HG02943 (cell line): ENCODE results near the gene NFATC4.
"Not testable (repeated sequence)": the region's sequence is repeated elsewhere in the genome, so short reads cannot be mapped to it uniquely, and the experiment has no call there.

Source experiments
- ATAC-seq: cut with Tn5 transposase; IDR thresholded peaks from one replicate; pipeline ENCODE4 v1.9.1; 2021; ENCODE audit warnings: mild to moderate bottlenecking, low read depth, moderate library complexity; ENCODE audit not compliant: unreplicated experiment

NFATC4 gene

GRCh38 chr14:24338843-24339242 lies 29.1 kb upstream of the NFATC4 start:
- no peak for ATAC-seq

GRCh38 chr14:24339284-24340151 lies 28.5 kb upstream of the NFATC4 start, which contains the start of gene RIPK3:
Gene RIPK3, minus strand, starts transcription at chr14:24339991. Its CDS starts 165 bp downstream, at chr14:24339826.
- peak; percentile 77 for ATAC-seq

GRCh38 chr14:24340606-24341005 lies 27.4 kb upstream of the NFATC4 start:
- ATAC-seq, result no peak

GRCh38 chr14:24342889-24343288 lies 25.1 kb upstream of the NFATC4 start:
- no peak for ATAC-seq

GRCh38 chr14:24343795-24344660 lies 24.0 kb upstream of the NFATC4 start:
- ATAC-seq, result no peak

- ATAC-seq, result no peak
Observed at GRCh38 chr14:24347134-24347533, 20.9 kb upstream of the NFATC4 start.

- no peak for ATAC-seq
Observed at GRCh38 chr14:24348186-24348585, 19.8 kb upstream of the NFATC4 start.

GRCh38 chr14:24349742-24350141 lies 18.2 kb upstream of the NFATC4 start:
- no peak for ATAC-seq

GRCh38 chr14:24351517-24351916 lies 16.5 kb upstream of the NFATC4 start:
- ATAC-seq, result no peak

GRCh38 chr14:24353559-24354481 lies 14.2 kb upstream of the NFATC4 start:
- no peak for ATAC-seq

- not testable (repeated sequence) for ATAC-seq
Observed at GRCh38 chr14:24354482-24354825, 13.5 kb upstream of the NFATC4 start.

- ATAC-seq, result no peak
Observed at GRCh38 chr14:24355009-24355408, 13.0 kb upstream of the NFATC4 start.

GRCh38 chr14:24356208-24356607 lies 11.8 kb upstream of the NFATC4 start:
- no peak for ATAC-seq

- no peak for ATAC-seq
Observed at GRCh38 chr14:24360281-24360680, 7.7 kb upstream of the NFATC4 start.

- ATAC-seq, result no peak
Observed at GRCh38 chr14:24361326-24361725, 6.7 kb upstream of the NFATC4 start.

- no peak for ATAC-seq
Observed at GRCh38 chr14:24362241-24362960, 5.6 kb upstream of the NFATC4 start.

- no peak for ATAC-seq
Observed at GRCh38 chr14:24363401-24363800, 4.6 kb upstream of the NFATC4 start.

- ATAC-seq, result no peak
Observed at GRCh38 chr14:24364841-24365240, 3.1 kb upstream of the NFATC4 start.

GRCh38 chr14:24365600-24366412 lies 2.2 kb upstream of the NFATC4 start:
- ATAC-seq, result no peak
